Urothelium cell line (cell line): ENCODE measurements around the gene TAF6.

Source experiments
- DNase-seq: peaks from one replicate; pipeline ENCODE4 v3.0.0; 2011; ENCODE audit warnings: low spot score, mixed read lengths
- FAIRE-seq: peaks from 2 replicates; lab custom pipeline; 2011; peaks lifted over from hg19 to GRCh38; lab: Jason Lieb, UNC

TAF6 gene

GRCh38 chr7:100119072-100119969, at the start of gene TAF6, which contains the start of gene CNPY4:
TSS of gene TAF6 (minus strand) at chr7:100119358. CDS start at chr7:100114209, 5,149 bp downstream.
TSS of gene CNPY4 (plus strand) at chr7:100119634. CDS start at chr7:100119745, 111 bp downstream.
- peak; percentile 100 for DNase-seq
- peak; percentile 79 for FAIRE-seq

GRCh38 chr7:100167912-100168323, 48.8 kb upstream of the TAF6 start:
- FAIRE-seq: no peak
- no peak for DNase-seq

- FAIRE-seq: no peak
- no peak for DNase-seq
Observed at GRCh38 chr7:100166970-100167911, 48.1 kb upstream of the TAF6 start.

GRCh38 chr7:100166317-100166940, 47.3 kb upstream of the TAF6 start:
- DNase-seq (no peak), FAIRE-seq (no peak)

- FAIRE-seq: no peak
- no peak for DNase-seq
Observed at GRCh38 chr7:100163871-100164270, 44.7 kb upstream of the TAF6 start.

GRCh38 chr7:100163006-100163531, 43.9 kb upstream of the TAF6 start:
- DNase-seq (peak; percentile 50), FAIRE-seq (no peak)

GRCh38 chr7:100160067-100160466, 40.9 kb upstream of the TAF6 start:
- DNase-seq: no peak
- FAIRE-seq: no peak

GRCh38 chr7:100159099-100159623, 40.0 kb upstream of the TAF6 start:
- FAIRE-seq: no peak
- DNase-seq: no peak

- DNase-seq: peak; percentile 99
- no peak for FAIRE-seq
Observed at GRCh38 chr7:100158229-100159098, 39.3 kb upstream of the TAF6 start, which contains the start of gene TRAPPC14. TSS of gene TRAPPC14 (minus strand) at chr7:100158723. CDS start at chr7:100158499, 224 bp downstream.

- FAIRE-seq: no peak
Observed at GRCh38 chr7:100157334-100158228, 38.4 kb upstream of the TAF6 start.

GRCh38 chr7:100157069-100157333, 37.8 kb upstream of the TAF6 start:
- FAIRE-seq (no peak), DNase-seq (no peak)

More at GRCh38 chr7:100157334-100158228, 38.4 kb upstream of the TAF6 start:
- DNase-seq: peak; percentile 70

- no peak for DNase-seq
- FAIRE-seq: no peak
Observed at GRCh38 chr7:100156331-100157068, 37.3 kb upstream of the TAF6 start.

GRCh38 chr7:100155553-100156317, 36.6 kb upstream of the TAF6 start:
- no peak for FAIRE-seq
- no peak for DNase-seq

GRCh38 chr7:100154651-100155491, 35.7 kb upstream of the TAF6 start:
- DNase-seq (no peak), FAIRE-seq (no peak)

- DNase-seq: no peak
Observed at GRCh38 chr7:100153708-100154535, 34.8 kb upstream of the TAF6 start.

More at GRCh38 chr7:100153708-100154535, 34.8 kb upstream of the TAF6 start:
- FAIRE-seq: no peak
